Left lung (tissue), 10 donors: ENCODE results near the gene PAPLN. TPM values are rescaled to one million over a fixed set of nuclear protein-coding genes. Genes with fewer than 3 reads are reported as not detected.

Experiments used
- ATAC-seq: fragments of 200-7000 bp; cut with Tn5 transposase; one replicate; pipeline ENCODE4 v1.9.1; 2020; ENCODE audit warnings: moderate library complexity
- DNase-seq, 4 donors: peaks; one replicate each; pipeline ENCODE4 v3.0.0-alpha.2; 2013 to 2020
- H3K27ac ChIP-seq, 2 donors: fragments of 200-600 bp; sonication (generic) in 1 of 2; one replicate each; pipeline versions ENCODE4 v1.5.0 to v1.8.0; 2020 to 2021
- H3K27me3 ChIP-seq, 2 donors: fragments of 200-600 bp; sonication (generic) in 1 of 2; one replicate each; pipeline versions ENCODE4 v1.5.0 to v1.8.0; 2020 to 2021
- H3K36me3 ChIP-seq, 2 donors: fragments of 200-600 bp; sonication (generic) in 1 of 2; one replicate each; pipeline versions ENCODE4 v1.5.0 to v1.8.0; 2020 to 2021
- H3K4me1 ChIP-seq, 2 donors: fragments of 200-600 bp; one replicate each; pipeline ENCODE4 v1.8.0; 2021
- H3K4me3 ChIP-seq, 2 donors: fragments of 200-600 bp; sonication (generic) in 1 of 2; one replicate each; pipeline versions ENCODE4 v1.5.0 to v1.8.0; 2020 to 2021; ENCODE audit warnings: mild to moderate bottlenecking in 1 of 2
- H3K9me3 ChIP-seq, 2 donors: fragments of 200-600 bp; sonication (generic) in 1 of 2; one replicate each; pipeline versions ENCODE4 v1.5.0 to v1.8.0; 2020 to 2021
- intact Hi-C, 2 donors: fragments of 100-400 bp; cut with DNase I; formaldehyde crosslinking; loops; one replicate each; pipeline versions ENCODE4 v1.11.2 to v1.14.2; 2022
- polyA plus RNA-seq, 6 donors: library from polyadenylated mRNA; unstranded; fragments of 120-200 nt; gene quantifications; one replicate each; pipeline ENCODE4 v1.2.1, GENCODE V29; 2013; ENCODE audit not compliant: insufficient read length in 6 of 6
- total RNA-seq, 2 donors: library from RNA; stranded (reverse); fragmentation: NEBNext Ultra II Directional; extraction: Animal tissue kit (Norgen Biotek cat#: 25700); gene quantifications; one replicate each; pipeline ENCODE4 v1.2.1, GENCODE V29; 2021
- TF ChIP-seq, protein P1 (sequence below), 2 donors: fragments of 200-600 bp; sonication (generic) in 1 of 2; IDR thresholded peaks; one replicate each; pipeline versions ENCODE4 v1.5.0 to v1.8.0; 2021; ENCODE audit warnings: antibody characterized with exemption in 2 of 2
- donor health status: DM: no; HTN: yes; CAD: no.
- donor health status: DM: no; HTN: no; CAD: no.

Gene PAPLN
- total and polyA plus RNA-seq, 8 donors, result 7.9 to 21.0 (median 10.6) TPM

DNA sequence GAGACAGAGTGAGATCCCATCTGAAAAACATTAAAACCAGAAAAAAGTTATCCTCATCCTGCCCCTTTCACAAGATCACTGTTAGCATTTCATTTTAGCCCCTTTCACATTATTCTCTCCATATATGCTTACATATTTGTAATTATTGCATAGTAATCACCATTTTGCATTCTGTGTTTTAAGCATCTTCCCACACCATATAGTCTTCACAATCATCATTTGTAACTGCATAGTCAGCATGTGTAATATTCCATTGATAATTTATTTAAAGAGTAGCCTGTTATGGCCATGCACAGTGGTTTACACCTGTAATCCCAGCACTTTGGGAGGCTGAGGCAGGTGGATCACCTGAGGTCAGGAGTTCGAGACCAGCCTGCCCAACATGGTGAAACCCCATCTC, 11.8 kb downstream of the PAPLN start:
- intact Hi-C loops, result no loop called here
- Histone ChIP-seq H3K4me3 (no peak overlapping the region), H3K27ac (no peak overlapping the region), H3K4me1 (peaks cover 0 to 10% of the 10 kb centered on the region in 2 donors), H3K9me3 (no peaks in the 10 kb centered on the region), H3K36me3 (no peaks in the 10 kb centered on the region), H3K27me3 (peaks cover 0 to 23% of the 10 kb centered on the region in 2 donors)
- ATAC-seq, result no peak
- TF ChIP-seq, protein P1, sequence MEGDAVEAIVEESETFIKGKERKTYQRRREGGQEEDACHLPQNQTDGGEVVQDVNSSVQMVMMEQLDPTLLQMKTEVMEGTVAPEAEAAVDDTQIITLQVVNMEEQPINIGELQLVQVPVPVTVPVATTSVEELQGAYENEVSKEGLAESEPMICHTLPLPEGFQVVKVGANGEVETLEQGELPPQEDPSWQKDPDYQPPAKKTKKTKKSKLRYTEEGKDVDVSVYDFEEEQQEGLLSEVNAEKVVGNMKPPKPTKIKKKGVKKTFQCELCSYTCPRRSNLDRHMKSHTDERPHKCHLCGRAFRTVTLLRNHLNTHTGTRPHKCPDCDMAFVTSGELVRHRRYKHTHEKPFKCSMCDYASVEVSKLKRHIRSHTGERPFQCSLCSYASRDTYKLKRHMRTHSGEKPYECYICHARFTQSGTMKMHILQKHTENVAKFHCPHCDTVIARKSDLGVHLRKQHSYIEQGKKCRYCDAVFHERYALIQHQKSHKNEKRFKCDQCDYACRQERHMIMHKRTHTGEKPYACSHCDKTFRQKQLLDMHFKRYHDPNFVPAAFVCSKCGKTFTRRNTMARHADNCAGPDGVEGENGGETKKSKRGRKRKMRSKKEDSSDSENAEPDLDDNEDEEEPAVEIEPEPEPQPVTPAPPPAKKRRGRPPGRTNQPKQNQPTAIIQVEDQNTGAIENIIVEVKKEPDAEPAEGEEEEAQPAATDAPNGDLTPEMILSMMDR (IDR thresholded peaks at IDR 0.05), result no peak
- no peak for DNase-seq

DNA sequence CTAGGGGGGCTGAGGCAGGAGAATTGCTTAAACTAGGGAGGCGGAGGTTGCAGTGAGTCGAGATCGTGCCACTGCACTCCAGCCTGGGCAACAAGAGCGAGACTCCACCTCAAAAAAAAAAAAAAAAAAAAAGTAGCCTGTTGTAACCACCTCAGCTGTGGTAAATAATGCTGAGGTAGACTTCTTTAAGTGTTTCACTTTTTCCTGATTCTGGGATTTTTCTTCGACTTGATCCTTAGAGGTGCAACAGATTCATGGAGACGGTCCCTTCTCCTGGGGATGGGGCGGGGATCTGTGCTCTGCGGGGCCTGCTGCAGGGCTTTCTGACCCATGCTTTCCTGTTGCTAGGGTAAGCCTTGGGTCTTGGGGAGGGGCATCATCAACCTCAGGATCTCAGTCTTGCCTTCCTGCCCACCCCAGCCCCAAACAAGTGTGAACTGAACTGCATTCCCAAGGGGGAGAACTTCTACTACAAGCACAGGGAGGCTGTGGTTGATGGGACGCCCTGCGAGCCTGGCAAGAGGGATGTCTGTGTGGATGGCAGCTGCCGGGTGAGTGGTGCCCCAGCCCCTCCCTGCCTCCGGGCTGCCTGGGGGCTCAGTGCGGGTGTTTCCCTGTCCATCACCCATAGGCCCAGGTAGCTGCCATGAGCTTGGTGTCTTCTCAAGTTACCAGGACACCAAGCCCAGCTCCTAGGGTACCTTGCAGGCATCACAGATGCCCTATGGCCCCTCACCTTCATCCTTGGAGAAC, 12.4 kb downstream of the PAPLN start:
- TF ChIP-seq, protein P1 (IDR thresholded peaks at IDR 0.05), result no peak
- Histone ChIP-seq H3K36me3 (no peaks in the 10 kb centered on the region), H3K27ac (no peak overlapping the region)

DNA sequence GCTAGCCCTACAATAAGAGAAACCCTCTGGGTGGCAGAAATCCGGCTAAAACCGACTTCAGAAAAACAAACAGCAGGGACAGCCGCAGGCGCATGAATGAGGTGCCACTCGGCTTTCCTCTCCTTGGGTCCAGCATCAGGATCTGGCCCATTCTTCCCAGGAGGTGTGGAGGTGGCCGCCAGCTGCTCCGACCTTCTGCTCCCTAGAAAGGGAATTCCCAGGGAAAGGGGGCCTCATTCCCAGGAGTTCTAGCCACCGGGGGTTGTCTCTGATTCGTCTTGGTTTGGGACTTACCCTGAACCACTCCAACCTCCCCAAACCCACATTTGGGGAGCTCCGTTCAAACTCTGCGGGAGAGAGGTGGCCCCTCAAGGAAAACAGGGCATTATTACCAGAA, 13.0 kb downstream of the PAPLN start:
- H3K36me3 ChIP-seq, result no peaks in the 10 kb centered on the region
- intact Hi-C loops, result no loop called here
- no peak for ATAC-seq
- TF ChIP-seq, protein P1 (IDR thresholded peaks at IDR 0.05), result no peak
- no peaks in the 10 kb centered on the region for H3K9me3 ChIP-seq
- H3K27me3 ChIP-seq, result peaks cover 0 to 11% of the 10 kb centered on the region in 2 donors
- H3K4me3 ChIP-seq, result no peak overlapping the region
- H3K4me1 ChIP-seq, result peaks cover 0 to 4% of the 10 kb centered on the region in 2 donors
- H3K27ac ChIP-seq, result no peak overlapping the region
- no peak for DNase-seq

More for the DNA sequence above, 12.4 kb downstream of the PAPLN start:
- DNase-seq, result no peak
- Histone ChIP-seq H3K27me3 (peaks cover 0 to 16% of the 10 kb centered on the region in 2 donors), H3K4me1 (peaks cover 0 to 10% of the 10 kb centered on the region in 2 donors), H3K4me3 (no peak overlapping the region), H3K9me3 (no peaks in the 10 kb centered on the region)
- intact Hi-C loops, result no loop called here
- no peak for ATAC-seq

DNA sequence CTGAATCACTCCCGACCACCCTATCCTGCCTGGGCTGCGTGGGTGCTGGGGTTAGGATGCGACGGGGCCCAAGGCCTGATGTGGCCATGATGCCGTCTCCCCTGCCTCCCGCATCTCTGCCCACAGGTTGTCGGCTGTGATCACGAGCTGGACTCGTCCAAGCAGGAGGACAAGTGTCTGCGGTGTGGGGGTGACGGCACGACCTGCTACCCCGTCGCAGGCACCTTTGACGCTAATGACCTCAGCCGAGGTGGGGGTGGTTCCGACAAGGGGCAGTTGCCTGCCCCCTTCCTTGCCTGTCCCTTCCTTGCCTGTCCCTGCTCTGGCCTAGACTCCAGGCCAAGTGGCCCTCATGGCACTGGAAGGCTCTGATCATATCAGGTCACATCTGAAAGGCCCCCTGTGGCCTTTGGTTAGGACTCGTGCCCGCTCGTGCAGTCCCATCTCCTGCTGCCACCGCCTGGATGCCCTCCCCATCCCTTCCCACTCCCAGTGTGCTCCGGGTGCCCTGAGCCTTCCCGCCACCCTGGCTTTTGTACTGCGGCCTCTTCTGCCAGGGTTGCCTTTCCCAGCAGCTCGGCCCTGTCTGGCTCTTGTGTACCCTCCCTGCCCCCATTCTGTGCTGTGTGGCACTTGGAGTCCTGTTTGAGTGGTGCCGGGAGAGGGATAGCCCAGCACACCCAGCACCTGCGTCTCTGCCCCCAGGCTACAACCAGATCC, 13.6 kb downstream of the PAPLN start:
- ATAC-seq (no peak), DNase-seq (peak in 1 of 4 donors; percentile 33)
- Histone ChIP-seq H3K4me3 (no peak overlapping the region), H3K9me3 (no peaks in the 10 kb centered on the region), H3K27me3 (peaks cover 0 to 4% of the 10 kb centered on the region in 2 donors), H3K36me3 (no peaks in the 10 kb centered on the region), H3K27ac (no peak overlapping the region), H3K4me1 (no peaks in the 10 kb centered on the region)
- intact Hi-C loops, result no loop called here
- TF ChIP-seq, protein P1 (IDR thresholded peaks at IDR 0.05), result no peak

DNA sequence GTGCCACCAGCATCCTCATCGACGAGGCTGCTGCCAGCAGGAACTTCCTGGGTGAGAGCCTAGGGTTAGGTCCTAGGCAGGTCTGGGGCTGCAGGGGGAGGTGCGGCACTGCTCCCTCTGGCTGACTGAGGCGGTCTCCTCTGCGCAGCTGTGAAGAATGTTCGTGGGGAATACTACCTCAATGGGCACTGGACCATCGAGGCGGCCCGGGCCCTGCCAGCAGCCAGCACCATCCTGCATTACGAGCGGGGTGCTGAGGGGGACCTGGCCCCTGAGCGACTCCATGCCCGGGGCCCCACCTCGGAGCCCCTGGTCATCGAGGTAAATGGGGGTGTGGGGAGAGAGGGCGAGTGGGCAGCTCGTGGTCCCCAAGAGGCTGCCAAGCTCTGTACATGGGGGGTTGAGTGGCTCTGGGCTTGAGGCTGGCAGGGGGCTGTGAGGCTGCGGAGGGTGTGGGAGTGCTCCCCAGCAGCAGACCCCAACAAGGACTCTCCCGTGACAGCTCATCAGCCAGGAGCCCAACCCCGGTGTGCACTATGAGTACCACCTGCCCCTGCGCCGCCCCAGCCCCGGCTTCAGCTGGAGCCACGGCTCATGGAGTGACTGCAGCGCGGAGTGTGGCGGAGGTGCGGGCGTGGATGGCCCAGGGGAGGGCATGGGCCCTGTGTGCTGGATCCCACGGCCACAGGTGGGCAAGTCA, 14.4 kb downstream of the PAPLN start:
- ATAC-seq (no peak), DNase-seq (peak in 1 of 4 donors; percentile 25)
- Histone ChIP-seq H3K9me3 (no peaks in the 10 kb centered on the region), H3K4me1 (no peaks in the 10 kb centered on the region), H3K27ac (no peak overlapping the region), H3K36me3 (no peaks in the 10 kb centered on the region), H3K27me3 (no peaks in the 10 kb centered on the region), H3K4me3 (no peak overlapping the region)
- TF ChIP-seq, protein P1 (IDR thresholded peaks at IDR 0.05), result no peak
- intact Hi-C loops, result no loop called here
